GM19455 (cell line): Measurements from ENCODE around the gene TAGLN.
A peak's percentile ranks its signal among the peaks of the same experiment; 100 is the strongest.

Experiments
- ATAC-seq: cut with Tn5 transposase; IDR thresholded peaks from one replicate; pipeline ENCODE4 v1.9.1; 2021; ENCODE audit not compliant: unreplicated experiment

TAGLN gene

DNA sequence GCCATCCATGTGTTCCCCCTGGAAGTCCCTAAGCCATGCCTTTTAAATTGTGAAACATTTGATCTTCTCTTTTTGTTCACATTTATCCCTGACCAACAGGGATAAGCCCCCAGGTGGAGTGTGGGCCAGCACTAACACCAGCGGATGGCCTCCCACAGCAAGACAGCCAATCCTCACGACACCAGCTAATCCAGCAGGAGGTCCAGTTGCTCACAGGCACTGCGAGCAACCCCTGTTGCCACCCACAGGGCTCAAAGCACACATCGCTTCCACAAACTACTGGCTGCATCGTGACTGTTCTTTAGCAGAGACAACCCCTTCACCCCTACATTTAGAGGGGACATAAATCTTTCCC, 30.7 kb downstream of the TAGLN start:
- ATAC-seq = no peak

- ATAC-seq = no peak
Measured at GRCh38 chr11:117230286-117230961, 31.3 kb downstream of the TAGLN start.

DNA sequence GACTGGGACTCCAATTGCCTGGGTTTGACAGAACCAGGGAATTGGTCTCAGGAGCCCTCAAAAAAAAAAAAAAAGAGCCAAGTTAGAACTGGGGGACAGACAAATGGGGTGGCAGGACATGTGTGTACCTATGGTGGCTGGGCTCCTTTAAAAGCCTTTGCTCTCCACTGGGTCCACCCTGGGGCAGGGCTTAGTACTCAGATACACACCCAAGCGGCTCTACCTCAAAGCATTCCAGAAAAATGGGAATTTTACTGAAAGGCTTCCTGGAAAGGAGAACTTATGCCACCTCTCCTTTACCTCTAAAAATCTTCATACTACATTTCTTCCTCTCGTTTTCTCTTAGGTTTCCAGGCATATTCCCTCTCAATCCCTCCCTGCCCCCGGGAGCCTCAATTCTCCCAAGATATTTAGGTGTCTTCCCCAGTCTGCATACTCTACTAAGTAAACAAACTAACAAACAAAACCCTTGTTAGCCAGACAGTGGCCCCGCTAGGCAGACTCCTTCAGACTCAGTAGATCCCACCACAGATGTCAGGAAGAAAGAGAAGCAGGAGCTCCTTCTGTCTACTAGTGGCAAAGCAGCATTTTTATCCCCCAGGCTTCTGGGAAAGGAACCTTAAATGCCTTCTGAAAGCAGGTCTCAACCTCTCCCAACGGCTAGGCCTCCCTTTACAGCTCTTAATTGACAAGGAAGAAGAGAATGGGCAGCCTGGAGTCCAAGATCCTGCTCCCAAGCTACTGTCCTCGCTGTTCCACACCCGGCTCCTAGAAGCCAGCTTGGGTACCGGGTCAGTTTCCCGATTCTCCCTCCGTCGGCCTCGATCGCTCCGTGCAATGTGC, 32.0 kb downstream of the TAGLN start:
- ATAC-seq = no peak

DNA sequence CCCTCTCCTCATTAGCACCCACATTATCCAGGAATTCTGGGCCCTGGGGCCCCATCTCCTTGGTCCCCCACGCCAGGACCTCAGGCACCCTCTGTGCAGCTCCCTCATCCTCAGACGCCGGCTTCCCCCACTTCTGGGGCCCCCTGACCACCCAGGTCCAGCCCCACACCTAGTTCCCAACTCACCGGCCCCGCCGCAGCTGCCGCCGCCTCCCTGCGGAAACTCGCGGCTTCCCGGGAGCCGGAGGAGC, 32.6 kb downstream of the TAGLN start, which contains the start of gene PCSK7:
Gene PCSK7 (minus strand): TSS at position 232 of the 250 bp plus-strand sequence. CDS start 2,229 bp downstream, outside the sequence.
- no peak for ATAC-seq

DNA sequence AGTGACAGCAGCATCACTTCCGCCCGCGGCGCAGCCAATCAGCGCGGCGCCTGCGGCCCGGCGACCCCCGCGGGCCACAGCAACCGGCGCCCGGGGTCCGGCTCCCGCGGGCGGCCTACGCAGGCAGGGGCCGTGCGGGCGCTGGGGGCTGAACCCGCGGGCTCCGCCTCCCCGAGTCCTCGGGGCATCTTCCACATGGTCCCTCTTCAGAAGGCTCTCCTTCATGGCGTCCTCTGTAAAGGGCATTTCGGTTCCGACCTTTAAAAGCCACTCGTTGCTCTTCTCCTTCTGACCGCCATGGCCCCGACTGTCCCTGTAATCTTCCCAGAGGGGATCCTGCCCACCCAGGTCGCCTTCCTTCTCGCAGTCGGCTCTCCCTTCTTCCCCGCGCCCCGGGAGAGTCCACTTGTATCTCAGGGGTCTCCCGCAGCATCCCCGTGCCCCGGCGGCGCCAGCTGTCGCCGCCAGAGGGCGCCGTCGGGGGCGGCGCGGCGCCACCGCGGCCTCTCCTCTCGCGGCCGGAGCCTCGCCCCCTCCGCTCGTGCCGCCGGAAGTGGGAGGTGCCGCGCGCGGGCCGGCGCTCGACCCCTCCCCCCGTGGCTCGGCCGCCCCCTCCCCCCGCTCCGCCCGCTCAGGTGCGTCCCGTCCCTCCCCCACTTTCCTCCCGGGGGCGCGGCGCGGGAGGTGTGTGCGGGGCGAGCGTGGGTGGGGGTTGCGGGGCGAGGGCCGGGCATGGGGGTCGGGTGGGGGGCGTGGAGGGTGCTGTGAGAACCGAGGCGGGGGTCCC, 33.1 kb downstream of the TAGLN start, which contains the start of gene RNF214:
Gene RNF214 (plus strand): TSS at position 580 of the 787 bp plus-strand sequence. CDS start 1,602 bp downstream, outside the sequence.
- ATAC-seq = peak; percentile 76

GRCh38 chr11:117232911-117233409, 33.8 kb downstream of the TAGLN start:
- no peak for ATAC-seq

DNA sequence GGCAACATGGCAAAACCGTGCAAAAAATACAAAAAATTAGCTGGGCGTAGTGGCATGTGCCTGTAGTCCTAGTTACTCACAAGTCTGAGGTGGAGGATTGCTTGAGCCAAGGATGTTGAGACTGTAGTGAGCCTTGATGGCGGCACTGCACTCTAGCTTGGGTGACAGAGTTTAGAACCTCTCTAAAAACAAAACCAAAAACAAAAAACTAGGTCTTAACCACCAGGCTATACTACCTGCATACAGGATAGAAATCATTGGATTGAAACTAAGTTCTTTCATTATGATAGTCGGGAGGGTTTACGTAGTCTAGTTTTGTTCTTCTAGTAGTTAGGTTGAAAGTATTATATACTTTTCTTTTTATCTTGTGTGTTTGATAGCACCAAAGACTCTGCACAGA, 39.1 kb downstream of the TAGLN start:
- no peak for ATAC-seq

GRCh38 chr11:117239295-117239694, 40.1 kb downstream of the TAGLN start:
- ATAC-seq = no peak

DNA sequence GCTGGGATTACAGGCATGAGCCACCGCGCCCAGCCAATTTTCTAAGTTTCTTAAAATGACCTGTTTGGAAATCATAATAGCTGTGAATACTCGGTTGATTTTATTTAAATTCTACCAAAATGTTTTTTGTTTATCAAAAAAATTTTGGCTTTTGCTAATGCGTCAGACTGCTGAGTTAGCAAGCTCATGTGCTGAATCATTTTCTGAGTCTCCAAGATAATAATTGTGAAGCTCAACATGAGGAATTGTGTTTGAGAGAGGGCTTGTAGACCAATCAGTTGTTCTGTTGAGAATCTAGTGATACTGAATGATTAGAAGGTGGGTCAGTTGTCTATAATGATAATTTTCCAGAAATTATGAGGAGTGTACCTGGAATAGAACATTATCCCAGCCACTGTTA, 49.2 kb downstream of the TAGLN start:
- no peak for ATAC-seq

DNA sequence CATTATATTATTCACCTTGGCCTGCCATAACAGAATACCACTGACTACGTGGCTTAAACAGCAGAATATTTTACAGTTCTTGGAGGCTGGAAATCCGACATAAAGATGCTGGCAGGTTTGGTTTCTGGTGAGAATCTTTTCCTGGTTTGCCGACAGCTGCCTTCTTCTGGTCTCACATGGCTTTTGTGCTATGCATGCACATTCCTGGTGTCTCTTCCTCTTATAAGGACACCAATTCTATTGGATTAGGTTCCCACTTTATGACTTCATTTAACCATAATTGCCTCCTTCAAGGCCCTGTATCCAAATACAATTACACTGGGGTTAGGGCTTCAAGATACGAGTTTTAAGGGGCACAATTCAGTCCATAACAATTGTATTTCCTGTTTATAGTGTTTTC, 50.4 kb downstream of the TAGLN start:
- no peak for ATAC-seq

DNA sequence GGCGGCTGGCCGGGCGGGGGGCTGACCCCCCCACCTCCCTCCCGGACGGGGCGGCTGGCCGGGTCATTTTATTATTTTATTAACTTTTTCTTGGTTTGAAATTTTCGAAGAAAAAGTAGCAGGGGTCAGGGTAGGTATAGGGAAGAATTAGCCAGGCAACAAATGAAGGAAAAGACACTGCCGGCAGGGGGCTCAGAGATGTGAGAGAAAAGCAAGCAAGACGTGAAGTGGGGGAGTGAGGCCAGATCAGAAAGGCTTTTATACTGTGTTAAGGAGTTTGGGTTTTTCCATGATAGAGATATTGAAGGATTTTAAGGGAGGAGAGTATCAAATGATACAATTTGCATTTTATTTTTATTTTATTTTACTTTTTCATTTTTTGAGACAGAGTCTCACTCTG, 52.3 kb downstream of the TAGLN start:
- no peak for ATAC-seq

- ATAC-seq = no peak
Measured at GRCh38 chr11:117255966-117256365, 56.8 kb downstream of the TAGLN start.

DNA sequence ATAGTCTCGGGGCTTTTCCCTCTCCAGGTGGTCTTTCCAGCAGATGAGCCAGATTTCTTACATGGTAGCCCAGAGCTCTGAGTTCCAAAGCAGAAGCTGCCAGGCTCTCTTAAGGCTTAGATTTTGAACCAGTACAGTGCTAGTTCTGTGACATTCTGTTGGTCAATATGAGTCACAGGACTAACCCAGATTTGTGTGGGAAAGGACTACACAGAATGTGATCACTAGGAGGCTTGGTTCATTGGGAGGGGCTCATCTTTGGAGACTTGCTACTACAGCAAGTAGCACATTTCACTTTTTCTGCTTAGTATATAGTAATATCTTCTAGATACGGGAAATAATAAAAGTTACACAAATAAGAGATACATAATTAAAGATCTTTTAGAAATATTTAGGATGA, 57.4 kb downstream of the TAGLN start:
- no peak for ATAC-seq
